HuH-7.5 (cell line): ENCODE results near the gene SEMA6A.

Experiments used
- DNase-seq: peaks from one replicate; pipeline ENCODE4 v3.0.0; 2011; ENCODE audit warnings: low spot score

The SEMA6A gene

GRCh38 chr5:116440457-116441001, 134.1 kb downstream of the SEMA6A start:
- no peak for DNase-seq

- no peak for DNase-seq
These were observed 134.7 kb downstream of the SEMA6A start for GRCh38 chr5:116439905-116440304.

- no peak for DNase-seq
These were observed 135.6 kb downstream of the SEMA6A start for GRCh38 chr5:116438979-116439554.

GRCh38 chr5:116437922-116438578, 136.6 kb downstream of the SEMA6A start:
- no peak for DNase-seq

- DNase-seq: no peak
These were observed 137.3 kb downstream of the SEMA6A start for GRCh38 chr5:116437351-116437705.

- DNase-seq: no peak
These were observed 137.8 kb downstream of the SEMA6A start for GRCh38 chr5:116436674-116437350.

GRCh38 chr5:116428966-116429365, 145.7 kb downstream of the SEMA6A start:
- DNase-seq: no peak

- no peak for DNase-seq
These were observed 146.2 kb downstream of the SEMA6A start for GRCh38 chr5:116428413-116428812.

GRCh38 chr5:116424951-116425350, 149.7 kb downstream of the SEMA6A start:
- no peak for DNase-seq

GRCh38 chr5:116424258-116424615, 150.4 kb downstream of the SEMA6A start:
- DNase-seq: no peak

- no peak for DNase-seq
These were observed 150.9 kb downstream of the SEMA6A start for GRCh38 chr5:116423587-116424257.

GRCh38 chr5:116423141-116423540, 151.5 kb downstream of the SEMA6A start:
- no peak for DNase-seq

GRCh38 chr5:116421080-116421629, 153.5 kb downstream of the SEMA6A start:
- DNase-seq: no peak

GRCh38 chr5:116420540-116420939, 154.1 kb downstream of the SEMA6A start:
- no peak for DNase-seq

GRCh38 chr5:116419258-116419657, 155.4 kb downstream of the SEMA6A start:
- no peak for DNase-seq

- no peak for DNase-seq
These were observed 155.8 kb downstream of the SEMA6A start for GRCh38 chr5:116418774-116419173.

- DNase-seq: no peak
These were observed 156.6 kb downstream of the SEMA6A start for GRCh38 chr5:116418016-116418415.

- no peak for DNase-seq
These were observed 158.6 kb downstream of the SEMA6A start for GRCh38 chr5:116415989-116416388.

GRCh38 chr5:116415182-116415581, 159.4 kb downstream of the SEMA6A start:
- DNase-seq: no peak

- no peak for DNase-seq
These were observed 163.5 kb downstream of the SEMA6A start for GRCh38 chr5:116411101-116411571.

- DNase-seq: no peak
These were observed 164.2 kb downstream of the SEMA6A start for GRCh38 chr5:116410336-116410890.
